CD4-positive, alpha-beta T cell treated with Interferon gamma for 1 hour (primary cell): ENCODE measurements around the gene AHSG.
"Not testable (repeated sequence)": the region's sequence is repeated elsewhere in the genome, so short reads cannot be mapped to it uniquely, and the experiment has no call there.

Source experiments
- DNase-seq: peaks from one replicate; pipeline ENCODE4 v3.0.0-alpha.2; 2020

AHSG gene

DNA sequence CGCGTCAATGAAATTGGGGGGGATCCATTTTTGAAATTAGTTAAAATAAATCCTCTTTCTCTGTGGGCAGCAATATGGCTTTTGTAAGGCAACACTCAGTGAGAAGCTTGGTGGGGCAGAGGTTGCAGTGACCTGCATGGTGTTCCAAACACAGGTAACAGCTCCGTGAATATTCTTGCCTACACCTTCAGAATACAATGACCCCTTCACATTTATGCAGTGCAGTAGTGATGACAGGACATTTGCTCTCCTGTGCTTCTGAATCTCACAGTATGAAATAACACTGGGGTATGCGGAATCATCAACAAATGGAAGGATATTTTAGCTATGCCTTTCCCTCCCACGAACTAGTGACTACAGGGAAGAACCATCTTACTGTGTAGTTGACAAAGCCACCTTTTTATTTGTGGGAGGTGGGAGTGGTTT lies 6.9 kb downstream of the AHSG start:
- DNase-seq: no peak

- DNase-seq: no peak
Observed at GRCh38 chr3:186620213-186621092, 7.6 kb downstream of the AHSG start.

DNA sequence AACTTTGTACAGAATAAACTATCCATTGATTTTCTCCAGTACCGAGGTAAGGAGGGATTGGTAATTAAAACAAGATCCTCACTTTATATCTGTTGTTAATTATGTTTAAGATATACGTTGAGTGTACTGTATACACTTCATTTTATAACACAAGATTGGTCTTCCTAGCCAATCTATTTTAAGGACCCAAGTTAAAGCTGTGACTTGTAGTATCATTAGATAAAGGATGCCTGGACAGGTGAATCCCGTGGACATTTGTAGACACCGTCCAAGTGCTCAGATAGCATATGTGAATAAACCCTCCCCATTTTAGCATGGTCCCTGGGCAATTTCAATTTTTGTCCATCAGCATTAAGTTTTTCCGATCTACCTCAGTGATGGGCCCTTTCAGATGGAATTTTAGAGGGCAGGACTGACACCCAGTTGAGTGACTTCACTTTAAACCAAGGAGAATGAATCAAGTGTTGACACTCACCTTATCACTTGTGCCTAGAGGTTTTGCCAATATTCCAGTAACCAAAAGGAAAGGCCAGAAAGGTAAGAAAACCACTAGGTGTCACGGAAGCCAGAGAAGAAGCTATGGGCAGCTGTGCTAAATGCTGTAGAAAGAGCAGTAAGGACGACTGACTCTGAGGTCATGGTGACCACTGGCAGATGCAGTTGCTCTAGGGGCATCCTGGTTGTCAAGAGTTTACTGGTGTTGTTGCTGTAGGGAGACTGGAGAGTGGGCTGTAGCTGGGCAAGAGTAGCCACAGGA lies 9.2 kb downstream of the AHSG start:
- DNase-seq: no peak

DNA sequence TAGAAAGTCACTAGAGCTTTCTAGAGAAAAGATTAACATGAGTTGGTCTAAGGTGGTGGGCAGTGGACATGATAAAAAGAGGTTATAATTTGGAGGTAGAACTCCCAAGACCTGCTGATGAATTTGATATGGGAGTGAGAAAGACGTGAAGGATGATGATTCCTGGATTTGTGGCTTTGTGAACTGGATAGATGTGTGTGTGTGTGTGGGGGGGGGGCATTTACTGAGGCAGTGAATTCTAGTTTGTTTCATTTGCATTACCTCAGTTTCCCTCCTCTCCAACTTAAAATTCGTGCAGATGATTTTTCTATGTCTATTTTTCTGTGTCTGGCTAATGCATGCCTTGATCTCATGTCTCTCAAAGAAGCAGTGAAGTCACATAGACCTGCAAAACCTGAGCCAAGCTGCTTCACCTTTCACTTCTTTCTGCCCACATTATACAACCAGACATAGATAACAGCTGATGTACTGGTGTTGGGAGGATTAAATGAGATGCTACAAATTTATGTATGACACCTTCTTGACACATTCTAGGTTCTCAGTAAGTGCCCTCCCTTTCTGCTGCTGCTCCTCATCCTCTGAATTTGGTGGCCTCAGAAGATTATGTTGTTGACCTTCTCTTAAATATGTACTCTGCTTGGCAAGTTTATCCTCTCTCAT lies 9.9 kb downstream of the AHSG start:
- no peak for DNase-seq

DNA sequence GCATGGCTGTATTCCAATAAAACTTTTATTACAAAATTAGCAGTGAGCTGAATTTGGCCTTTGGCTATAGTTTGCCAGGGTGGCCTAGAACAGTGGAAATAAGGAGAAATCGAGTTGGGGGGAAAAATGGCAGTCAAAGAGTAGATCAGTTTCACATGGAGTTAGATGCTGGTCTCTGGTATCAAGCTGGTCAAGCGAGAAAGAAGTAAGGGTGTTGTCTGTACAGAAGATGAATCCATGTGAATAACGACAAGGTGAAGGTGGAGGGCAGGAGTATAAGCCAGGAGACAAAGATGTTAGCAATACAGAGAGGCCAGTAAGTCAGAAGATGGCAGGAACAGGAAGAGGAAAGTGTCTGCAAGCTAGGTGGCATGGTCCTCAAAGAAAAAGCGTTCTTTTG lies 11.7 kb downstream of the AHSG start:
- no peak for DNase-seq

DNA sequence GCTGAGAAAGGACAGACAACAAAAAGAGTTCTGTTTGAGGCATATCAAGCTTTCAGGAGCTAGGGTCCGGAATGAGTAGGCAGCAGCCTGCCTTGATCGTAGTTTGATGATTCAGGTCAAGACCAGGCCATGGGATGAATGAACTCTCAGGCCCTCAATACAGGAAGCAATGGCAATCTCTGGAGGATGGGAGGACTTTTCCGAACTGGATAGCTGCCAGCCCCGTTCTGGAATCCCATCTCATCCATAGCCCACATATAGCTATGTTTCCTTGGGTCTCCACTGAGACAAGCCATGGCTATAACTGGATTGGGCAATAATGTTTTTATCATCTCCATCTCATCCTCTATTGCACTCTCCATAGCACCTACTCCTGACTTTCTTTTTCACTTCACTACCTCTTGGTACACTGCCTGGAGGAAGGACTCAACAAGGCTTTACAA lies 12.8 kb downstream of the AHSG start:
- no peak for DNase-seq

DNA sequence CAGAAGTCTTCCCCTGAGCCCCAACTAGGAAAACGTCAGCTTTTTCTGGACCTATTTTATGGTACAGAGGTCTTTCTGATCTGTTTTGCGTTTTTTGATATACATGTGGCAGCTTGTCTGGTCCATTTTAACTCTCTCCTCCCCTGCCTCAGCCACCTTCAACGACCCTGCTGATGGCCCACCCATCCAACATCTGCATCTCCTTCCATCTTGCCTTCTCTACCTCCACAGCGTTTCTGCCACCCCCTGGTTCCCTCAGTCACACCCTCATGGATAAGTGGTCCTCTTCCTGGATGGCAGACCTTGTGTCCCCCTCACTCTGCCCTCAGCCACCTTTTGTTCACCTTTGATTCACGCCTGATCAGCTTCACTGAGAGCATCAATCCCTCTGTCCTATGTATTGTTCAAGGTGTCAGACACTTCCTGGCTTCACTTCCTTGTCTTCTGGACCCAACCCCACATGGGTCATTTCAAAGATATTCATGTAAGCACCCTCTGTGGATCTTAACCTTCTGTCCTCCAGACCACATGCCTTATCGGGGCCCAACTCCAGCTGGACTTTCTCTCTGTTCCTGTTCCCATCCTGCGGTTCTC lies 13.5 kb downstream of the AHSG start:
- no peak for DNase-seq

- no peak for DNase-seq
Observed at GRCh38 chr3:186627852-186628414, 15.1 kb downstream of the AHSG start.

DNA sequence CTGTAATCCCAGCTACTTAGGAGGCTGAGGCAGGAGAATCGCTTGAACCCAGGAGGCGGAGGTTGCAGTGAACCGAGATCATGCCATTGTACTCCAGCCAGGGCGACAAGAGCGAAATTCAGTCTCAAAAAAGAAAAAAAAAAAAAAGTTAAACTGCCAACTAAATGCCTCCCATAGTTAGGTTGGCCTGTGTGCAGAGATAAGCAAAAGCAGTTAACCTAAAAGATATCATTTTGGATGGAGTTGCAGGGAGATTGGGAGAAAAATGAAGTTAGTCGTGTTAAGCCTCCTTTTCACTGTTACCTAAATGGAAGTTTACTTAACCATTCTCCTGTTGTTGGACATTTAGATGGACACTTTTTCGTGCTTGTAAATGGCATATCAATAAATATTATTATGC lies 15.9 kb downstream of the AHSG start:
- DNase-seq: no peak

DNA sequence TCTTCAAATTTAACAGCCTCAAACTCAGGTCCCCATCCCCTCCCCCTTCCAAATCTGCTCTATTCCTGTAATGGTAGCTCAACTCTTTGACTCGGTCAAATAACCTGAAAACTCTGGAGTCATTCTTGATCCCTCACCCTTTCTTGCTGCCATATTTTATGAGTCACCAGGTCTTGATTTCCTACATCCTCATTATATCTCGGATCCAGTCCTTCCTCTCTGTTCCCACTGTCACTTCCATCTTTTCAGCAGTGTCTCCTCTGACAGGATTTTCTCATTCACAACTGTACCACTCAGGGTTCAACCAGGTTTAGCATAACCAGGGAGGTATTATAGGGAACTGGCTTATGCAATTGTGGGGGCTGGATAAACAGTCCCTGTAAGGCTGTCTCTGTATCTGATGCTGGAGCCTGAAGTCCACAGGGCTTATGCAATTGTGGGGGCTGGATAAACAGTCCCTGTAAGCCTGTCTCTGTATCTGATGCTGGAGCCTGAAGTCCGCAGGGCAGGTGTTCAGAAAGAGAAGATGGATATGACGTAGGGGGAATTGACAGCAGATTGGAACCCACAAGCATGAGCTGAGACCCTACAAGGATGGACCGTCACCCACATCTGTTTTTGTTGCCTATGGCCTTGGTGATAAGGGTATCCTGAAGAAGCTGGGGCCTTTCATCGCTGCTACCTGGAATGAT lies 18.2 kb downstream of the AHSG start:
- no peak for DNase-seq

- no peak for DNase-seq
Observed at GRCh38 chr3:186633481-186633880, 20.6 kb downstream of the AHSG start.

- not testable (repeated sequence) for DNase-seq
Observed at GRCh38 chr3:186634207-186634606, 21.3 kb downstream of the AHSG start.

GRCh38 chr3:186635532-186635931 lies 22.7 kb downstream of the AHSG start:
- no peak for DNase-seq

- no peak for DNase-seq
Observed at GRCh38 chr3:186636536-186636935, 23.7 kb downstream of the AHSG start.

DNA sequence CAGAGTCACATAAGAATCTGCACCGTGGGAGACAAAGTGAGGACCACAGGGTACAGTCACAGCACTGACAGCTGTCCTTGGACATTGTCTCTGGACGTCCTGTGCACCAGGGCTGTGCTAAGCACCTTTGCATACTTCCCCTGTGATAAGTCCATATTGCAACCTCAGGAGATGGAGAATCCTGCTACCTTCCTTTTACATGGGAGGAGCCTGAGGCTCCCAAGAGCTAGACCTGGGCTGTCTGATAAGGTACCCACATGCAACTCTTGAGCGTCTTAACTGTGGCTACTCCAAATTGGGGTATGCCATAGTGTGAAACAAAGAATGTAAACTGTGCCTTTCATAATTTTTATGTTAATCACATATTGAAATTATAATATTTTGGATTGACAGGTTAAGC lies 24.8 kb downstream of the AHSG start:
- no peak for DNase-seq

- DNase-seq: no peak
Observed at GRCh38 chr3:186638259-186638658, 25.4 kb downstream of the AHSG start.

GRCh38 chr3:186639778-186640472 lies 27.1 kb downstream of the AHSG start, which contains the start of gene FETUB:
FETUB (plus strand) TSS chr3:186640399; CDS start chr3:186640461, 62 bp downstream.
- no peak for DNase-seq

DNA sequence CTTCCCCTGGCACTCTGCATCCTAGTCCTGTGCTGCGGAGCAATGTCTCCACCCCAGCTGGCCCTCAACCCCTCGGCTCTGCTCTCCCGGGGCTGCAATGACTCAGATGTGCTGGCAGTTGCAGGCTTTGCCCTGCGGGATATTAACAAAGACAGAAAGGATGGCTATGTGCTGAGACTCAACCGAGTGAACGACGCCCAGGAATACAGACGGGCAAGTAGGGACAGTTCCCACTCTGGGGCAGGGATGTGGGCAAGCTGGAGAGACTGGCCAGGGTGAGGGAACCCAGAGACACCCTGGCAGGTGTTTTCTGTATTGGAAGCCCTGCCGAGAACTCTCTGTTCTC lies 27.6 kb downstream of the AHSG start:
- no peak for DNase-seq

- no peak for DNase-seq
Observed at GRCh38 chr3:186640929-186641328, 28.1 kb downstream of the AHSG start.

DNA sequence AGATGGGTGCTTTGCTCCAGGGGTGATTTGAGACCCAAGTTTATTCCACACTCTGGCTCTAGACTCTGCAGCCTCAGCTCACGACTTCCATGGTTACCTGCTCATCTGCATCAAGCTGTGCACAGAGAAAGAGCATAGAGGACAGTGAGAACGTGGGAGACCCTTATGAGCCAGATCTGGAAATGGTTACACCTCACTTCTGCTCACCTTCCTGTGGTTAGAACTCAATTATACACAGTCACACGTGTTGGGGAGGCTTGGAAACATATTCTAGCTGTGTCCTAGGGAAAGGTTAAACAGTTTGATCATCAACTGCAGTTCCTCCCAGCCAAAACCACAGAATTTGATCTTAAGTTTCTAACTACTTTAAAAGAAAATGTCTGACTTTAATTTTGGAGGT lies 29.2 kb downstream of the AHSG start:
- DNase-seq: no peak

DNA sequence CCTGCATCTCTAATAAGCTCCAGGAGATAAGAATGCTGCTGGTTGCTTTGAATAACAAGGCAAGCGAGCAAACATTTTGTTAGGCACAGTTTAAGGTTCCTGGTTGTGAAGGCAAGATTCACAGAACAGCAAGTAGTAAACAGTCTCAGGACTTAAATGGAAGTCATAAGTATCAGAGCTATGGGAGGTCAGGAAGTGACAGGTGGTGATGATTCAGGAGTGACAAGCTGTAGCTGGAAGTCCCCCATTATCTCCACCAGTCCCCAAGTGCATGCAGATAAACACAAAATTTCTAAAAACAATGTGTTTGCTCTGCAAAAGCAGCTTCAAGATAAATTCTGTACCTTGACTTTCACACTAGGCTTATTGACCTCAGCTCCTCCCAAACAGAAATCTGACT lies 30.6 kb downstream of the AHSG start:
- no peak for DNase-seq

- no peak for DNase-seq
Observed at GRCh38 chr3:186644683-186645082, 31.8 kb downstream of the AHSG start.
